ENCODE measurements around the gene UBE2QL1. TPM values are rescaled to one million over a fixed set of nuclear protein-coding genes. Genes with fewer than 3 reads are reported as not detected.

Gene UBE2QL1
- total RNA-seq, 1 donor from 2014 or later, result 0.17 TPM

DNA sequence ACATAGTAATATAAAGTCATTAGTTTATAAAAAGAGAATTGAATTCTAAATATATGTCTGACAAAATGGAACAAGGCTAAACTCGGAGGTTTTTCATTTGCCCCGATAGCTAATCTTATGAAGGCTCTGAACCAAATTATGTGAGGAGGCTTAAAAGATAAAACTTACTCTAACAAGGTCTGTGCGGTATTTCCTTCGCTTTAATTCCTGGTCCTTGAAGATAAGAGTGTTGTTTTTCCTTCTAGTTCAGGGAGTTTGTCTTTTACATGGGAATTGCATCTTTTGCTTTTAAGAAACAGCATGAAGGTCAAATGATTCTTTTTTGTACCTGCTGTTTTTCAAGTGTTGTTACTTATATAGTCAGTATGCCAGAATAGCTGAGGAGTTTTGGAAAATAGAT, 68.2 kb downstream of the UBE2QL1 start:
- H3K4me3 ChIP-seq (ENCODE audit: low read depth, low read length), result no peak overlapping the region
- no peak for DNase-seq (ENCODE audit: low read depth)
- TF ChIP-seq, protein P1, sequence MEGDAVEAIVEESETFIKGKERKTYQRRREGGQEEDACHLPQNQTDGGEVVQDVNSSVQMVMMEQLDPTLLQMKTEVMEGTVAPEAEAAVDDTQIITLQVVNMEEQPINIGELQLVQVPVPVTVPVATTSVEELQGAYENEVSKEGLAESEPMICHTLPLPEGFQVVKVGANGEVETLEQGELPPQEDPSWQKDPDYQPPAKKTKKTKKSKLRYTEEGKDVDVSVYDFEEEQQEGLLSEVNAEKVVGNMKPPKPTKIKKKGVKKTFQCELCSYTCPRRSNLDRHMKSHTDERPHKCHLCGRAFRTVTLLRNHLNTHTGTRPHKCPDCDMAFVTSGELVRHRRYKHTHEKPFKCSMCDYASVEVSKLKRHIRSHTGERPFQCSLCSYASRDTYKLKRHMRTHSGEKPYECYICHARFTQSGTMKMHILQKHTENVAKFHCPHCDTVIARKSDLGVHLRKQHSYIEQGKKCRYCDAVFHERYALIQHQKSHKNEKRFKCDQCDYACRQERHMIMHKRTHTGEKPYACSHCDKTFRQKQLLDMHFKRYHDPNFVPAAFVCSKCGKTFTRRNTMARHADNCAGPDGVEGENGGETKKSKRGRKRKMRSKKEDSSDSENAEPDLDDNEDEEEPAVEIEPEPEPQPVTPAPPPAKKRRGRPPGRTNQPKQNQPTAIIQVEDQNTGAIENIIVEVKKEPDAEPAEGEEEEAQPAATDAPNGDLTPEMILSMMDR (IDR thresholded peaks at IDR 0.05; ENCODE audit: insufficient read depth, low read length, poor library complexity, severe bottlenecking), result no peak
- no peaks in the 10 kb centered on the region for H3K36me3 ChIP-seq (ENCODE audit: control insufficient read depth, insufficient read depth, low read length)
- H3K27me3 ChIP-seq (ENCODE audit: control insufficient read depth, insufficient read depth, low read length), result no peaks in the 10 kb centered on the region

DNA sequence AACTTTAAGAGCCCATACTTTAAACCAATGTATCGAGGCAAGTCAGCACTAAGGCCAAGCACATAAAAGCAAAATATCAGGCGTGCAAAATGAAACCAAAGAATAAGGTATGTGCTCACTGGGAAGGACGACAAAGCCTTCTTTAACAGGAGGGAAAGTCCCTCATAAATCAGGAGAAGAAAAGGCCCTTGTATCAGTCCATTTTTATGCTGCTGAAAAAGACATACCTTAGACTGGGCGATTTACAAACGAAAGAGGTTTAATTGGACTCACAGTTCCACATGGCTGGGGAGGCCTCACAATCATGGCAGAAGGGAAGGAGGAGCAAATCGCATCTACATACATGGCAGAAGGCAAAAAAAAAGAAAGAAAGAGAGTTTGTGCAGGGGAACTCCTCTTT, 68.9 kb downstream of the UBE2QL1 start:
- DNase-seq (ENCODE audit: low read depth), result no peak
- TF ChIP-seq, protein P1 (IDR thresholded peaks at IDR 0.05; ENCODE audit: insufficient read depth, low read length, poor library complexity, severe bottlenecking), result no peak

DNA sequence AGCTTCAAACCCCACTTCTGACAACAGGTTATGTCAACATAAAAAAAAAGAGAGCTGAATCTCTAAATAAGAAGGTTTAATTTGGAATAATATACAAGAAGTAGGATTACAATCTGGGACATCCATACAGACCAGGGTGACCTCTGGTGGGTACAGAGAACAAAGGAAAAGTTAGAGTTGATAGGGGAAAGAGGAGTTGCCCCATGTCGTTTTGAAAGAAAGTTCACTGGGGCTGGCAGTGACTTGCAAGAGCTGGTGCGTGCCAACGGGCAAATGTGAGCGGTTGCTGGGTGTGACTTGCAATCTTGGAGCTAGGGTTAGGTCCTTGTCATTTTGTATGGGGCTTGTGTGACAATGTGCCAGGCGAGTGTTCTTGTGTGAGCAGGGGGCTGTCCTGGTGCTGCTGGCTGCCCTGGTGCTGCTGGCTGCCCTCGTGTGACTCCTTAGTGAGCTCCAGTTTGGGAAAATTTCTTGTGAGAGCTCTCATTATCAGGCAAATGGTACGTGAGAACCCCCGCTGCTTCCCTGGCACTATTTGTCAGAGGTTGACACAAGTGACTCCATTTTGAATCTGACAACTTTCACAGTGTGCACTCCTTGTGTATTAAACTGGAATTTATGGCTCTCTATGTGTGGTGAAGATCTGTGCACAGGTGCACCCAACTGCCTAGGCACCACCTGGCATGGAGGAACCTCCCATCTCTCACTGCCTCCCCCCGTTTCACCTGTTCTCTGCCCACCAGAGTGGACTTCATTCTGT, 69.8 kb downstream of the UBE2QL1 start:
- no peak overlapping the region for H3K4me3 ChIP-seq (ENCODE audit: low read depth, low read length)
- H3K27me3 ChIP-seq (ENCODE audit: control insufficient read depth, insufficient read depth, low read length), result no peaks in the 10 kb centered on the region
- no peak for DNase-seq (ENCODE audit: low read depth)
- H3K36me3 ChIP-seq (ENCODE audit: control insufficient read depth, insufficient read depth, low read length), result no peaks in the 10 kb centered on the region
- TF ChIP-seq, protein P1 (IDR thresholded peaks at IDR 0.05; ENCODE audit: insufficient read depth, low read length, poor library complexity, severe bottlenecking), result no peak

More for the DNA sequence above, 68.9 kb downstream of the UBE2QL1 start:
- H3K4me3 ChIP-seq (ENCODE audit: low read depth, low read length), result no peak overlapping the region
- H3K27me3 ChIP-seq (ENCODE audit: control insufficient read depth, insufficient read depth, low read length), result no peaks in the 10 kb centered on the region
- no peaks in the 10 kb centered on the region for H3K36me3 ChIP-seq (ENCODE audit: control insufficient read depth, insufficient read depth, low read length)

DNA sequence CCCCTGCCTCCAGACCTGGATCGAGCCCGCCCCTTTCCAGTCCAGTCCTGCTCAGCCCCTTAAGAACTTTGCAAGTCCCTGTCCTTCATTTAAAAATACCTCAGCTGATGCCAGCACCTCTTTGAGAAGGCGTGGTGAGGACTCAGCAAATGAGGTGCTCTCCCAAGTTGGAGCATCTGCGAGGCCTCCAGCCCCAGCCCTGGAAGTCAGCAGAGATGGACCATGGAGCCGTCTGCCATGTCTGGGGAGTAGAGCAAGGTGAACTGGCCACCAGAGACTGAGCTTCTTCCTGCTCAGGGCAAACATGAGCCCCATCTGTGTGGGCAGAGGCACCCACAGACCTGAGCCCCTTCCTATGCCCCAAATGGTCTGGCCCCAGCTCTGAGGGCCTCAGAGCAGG, 71.5 kb downstream of the UBE2QL1 start:
- DNase-seq (ENCODE audit: low read depth), result no peak
- TF ChIP-seq, protein P1 (IDR thresholded peaks at IDR 0.05; ENCODE audit: insufficient read depth, low read length, poor library complexity, severe bottlenecking), result no peak
- Histone ChIP-seq H3K4me3 (ENCODE audit: low read depth, low read length) (no peak overlapping the region), H3K27me3 (ENCODE audit: control insufficient read depth, insufficient read depth, low read length) (no peaks in the 10 kb centered on the region), H3K36me3 (ENCODE audit: control insufficient read depth, insufficient read depth, low read length) (no peaks in the 10 kb centered on the region)

DNA sequence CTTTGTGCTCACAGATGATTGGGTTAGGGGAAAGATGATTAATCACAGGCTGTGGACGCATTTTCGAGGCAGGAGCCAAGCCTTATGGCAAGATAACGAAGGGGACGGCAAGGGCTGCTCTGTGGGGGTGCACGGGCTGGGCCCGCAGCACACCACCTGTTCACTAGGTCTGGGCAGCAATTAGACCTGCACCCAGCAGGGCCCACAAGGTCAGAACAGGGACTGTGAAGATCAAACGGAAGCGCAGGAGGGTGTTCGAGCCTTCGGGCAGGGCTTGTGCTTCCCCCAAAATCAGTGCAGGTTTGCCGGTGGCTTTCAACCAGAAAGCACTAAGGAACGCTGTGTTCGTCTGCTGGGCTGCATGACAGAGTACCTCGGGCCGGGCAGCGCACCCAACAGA, 73.7 kb downstream of the UBE2QL1 start:
- H3K36me3 ChIP-seq (ENCODE audit: control insufficient read depth, insufficient read depth, low read length), result no peaks in the 10 kb centered on the region
- no peak for DNase-seq (ENCODE audit: low read depth)
- H3K27me3 ChIP-seq (ENCODE audit: control insufficient read depth, insufficient read depth, low read length), result no peaks in the 10 kb centered on the region
- TF ChIP-seq, protein P1 (IDR thresholded peaks at IDR 0.05; ENCODE audit: insufficient read depth, low read length, poor library complexity, severe bottlenecking), result no peak
- no peak overlapping the region for H3K4me3 ChIP-seq (ENCODE audit: low read depth, low read length)

DNA sequence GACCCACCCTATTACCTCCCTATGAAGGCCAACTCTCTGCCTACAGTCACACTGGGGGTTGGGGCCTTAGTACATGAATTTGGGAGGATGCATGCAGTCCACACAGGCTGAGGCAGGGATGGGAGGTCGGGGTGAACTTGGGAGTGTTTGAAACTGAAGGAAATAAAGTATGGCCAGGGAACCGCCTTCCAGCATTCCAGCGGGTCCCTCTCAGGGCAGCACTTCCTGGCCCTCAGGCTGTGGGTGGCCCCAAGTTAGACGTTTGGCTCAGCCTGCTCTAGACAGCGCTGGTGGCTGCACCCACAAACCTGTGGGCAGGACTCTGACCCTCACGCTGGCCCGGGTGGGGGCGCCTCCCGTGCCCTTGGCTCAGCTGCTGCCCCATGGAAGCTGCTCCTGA, 74.3 kb downstream of the UBE2QL1 start:
- no peaks in the 10 kb centered on the region for H3K36me3 ChIP-seq (ENCODE audit: control insufficient read depth, insufficient read depth, low read length)
- DNase-seq (ENCODE audit: low read depth), result no peak
- TF ChIP-seq, protein P1 (IDR thresholded peaks at IDR 0.05; ENCODE audit: insufficient read depth, low read length, poor library complexity, severe bottlenecking), result no peak

More for the DNA sequence above, 74.3 kb downstream of the UBE2QL1 start:
- H3K27me3 ChIP-seq (ENCODE audit: control insufficient read depth, insufficient read depth, low read length), result no peaks in the 10 kb centered on the region
- no peak overlapping the region for H3K4me3 ChIP-seq (ENCODE audit: low read depth, low read length)
